ENCODE data around the gene GARIN6.
"Not testable (repeated sequence)": the region's sequence is repeated elsewhere in the genome, so short reads cannot be mapped to it uniquely, and the experiment has no call there.

GARIN6 gene

DNA sequence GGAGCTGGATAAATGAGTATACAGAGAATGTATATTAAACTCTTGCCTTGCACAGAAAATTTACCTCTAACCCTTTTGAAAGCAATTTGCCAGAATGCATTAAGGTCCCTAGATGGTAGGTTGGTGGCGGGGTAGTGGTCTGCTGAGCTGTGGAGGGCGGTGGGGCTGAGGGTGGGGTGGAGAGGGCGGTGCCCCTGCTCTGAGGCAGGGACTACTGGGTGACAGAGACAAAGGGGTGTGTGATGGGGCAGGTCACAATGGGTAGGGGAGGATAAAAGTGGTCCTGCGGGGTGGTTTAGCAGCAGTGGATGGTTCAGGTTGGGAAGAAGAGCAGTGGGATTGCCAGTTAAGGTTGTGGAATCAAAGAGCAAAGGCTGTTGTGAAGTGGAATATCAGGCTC, at the start of gene GARIN6:
Gene GARIN6, plus strand, starts transcription at position 301 of the 400 bp plus-strand sequence. CDS start 422 bp downstream, outside the sequence.
- TF ChIP-seq POLR2A (IDR thresholded peaks at IDR 0.05; ENCODE audit: low read length), result no peak
- no peak for TF ChIP-seq GATA1 (IDR thresholded peaks at IDR 0.05; ENCODE audit: low read depth, low read length)
- DNase-seq, result no peak

DNA sequence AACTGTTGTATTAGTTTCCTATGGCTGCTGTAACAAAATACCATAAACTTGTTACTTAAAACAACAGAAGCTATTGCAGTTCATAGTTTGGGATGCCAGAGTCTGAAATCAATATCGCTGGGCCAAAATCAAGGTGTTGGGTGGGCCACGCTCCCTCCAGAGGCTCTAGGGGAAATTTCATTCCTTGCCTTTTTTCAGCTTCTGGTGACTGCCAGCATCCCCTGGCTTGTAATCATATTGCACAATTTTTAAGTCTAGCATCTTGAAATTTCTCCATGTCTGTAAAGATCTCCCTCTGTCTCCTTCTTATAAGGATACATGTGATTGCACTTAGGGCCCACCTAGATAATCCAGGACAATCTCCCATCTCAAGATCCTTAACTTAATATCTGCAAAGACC, 48.8 kb upstream of the GARIN6 start:
- no peak for DNase-seq
- no peak for TF ChIP-seq POLR2A (IDR thresholded peaks at IDR 0.05; ENCODE audit: low read length)

DNA sequence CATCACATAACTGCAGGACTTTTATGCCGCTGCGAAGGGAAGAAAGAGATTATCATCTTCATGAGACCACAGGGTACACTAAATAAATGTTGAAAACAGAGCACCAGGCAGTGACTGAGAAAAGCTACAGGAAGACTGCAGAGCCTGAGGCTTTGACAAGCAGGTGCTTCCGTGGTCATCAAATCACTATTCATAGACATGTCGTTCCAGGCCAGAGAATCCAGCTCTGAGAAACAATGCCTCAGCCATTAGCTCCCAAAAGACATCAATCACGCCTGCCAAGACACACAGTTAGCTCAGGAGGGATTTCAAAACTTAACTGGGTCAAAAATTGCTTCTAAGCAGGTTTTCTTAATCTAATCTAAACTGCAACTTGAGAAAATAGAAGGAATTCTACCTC, 47.2 kb upstream of the GARIN6 start:
- TF ChIP-seq GATA1 (IDR thresholded peaks at IDR 0.05; ENCODE audit: low read depth, low read length) (no peak), POLR2A (IDR thresholded peaks at IDR 0.05; ENCODE audit: low read length) (no peak)

DNA sequence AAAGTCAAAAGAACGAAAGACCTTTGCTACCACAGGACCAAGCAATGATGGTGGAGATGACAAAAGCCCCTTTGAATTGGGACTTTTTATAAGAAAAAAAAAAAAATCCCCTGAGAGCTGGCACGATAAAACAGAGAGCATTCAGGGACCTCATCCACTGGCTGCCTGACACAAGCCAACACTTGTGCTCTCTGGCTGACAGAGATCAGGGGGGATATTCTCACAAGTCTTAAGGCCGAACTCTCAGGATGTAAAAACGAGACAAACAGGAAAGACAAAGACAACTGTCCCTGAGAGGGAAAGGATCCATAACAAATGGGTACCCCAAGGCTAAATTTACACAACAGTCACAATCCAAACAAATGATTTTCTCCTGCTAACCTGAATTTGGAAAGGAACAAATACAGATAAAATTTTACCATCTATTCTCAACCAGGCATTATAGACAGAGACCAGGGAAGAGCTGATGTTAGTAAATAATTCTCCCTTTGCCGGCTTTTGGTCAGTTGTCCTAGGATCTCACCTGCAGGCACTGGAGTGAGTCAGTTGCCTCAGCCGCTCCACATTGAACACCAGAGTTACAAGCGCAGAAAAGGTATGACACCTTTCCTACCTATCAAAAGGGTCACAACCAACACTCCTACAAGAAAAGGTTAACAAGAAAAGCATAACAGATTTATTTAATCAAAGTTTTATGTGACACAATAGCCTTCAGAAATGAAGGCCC, 37.9 kb upstream of the GARIN6 start:
- TF ChIP-seq POLR2A (IDR thresholded peaks at IDR 0.05; ENCODE audit: low read length), result no peak
- TF ChIP-seq GATA1 (IDR thresholded peaks at IDR 0.05; ENCODE audit: low read depth, low read length), result no peak
- DNase-seq, result no peak

More for the DNA sequence above, 47.2 kb upstream of the GARIN6 start:
- DNase-seq, result no peak

DNA sequence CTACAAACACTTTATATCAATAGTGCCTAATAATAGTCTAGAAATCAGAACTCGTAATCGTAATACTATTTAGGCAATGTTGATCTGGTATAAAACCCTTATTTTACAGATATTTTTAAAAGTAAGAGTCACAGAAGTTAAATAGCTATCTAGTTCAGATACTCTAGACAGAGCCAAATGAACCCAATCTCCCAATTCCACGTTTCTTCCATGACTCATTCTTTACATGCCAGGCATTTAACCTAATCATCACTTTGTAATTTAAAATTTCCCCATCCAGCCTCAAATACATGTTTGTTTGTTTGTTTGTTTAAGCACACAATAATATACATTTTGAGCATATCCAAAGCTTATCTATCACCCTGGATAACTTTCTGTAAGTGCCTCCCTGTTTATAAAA, 36.4 kb upstream of the GARIN6 start:
- TF ChIP-seq GATA1 (IDR thresholded peaks at IDR 0.05; ENCODE audit: low read depth, low read length), result no peak
- no peak for TF ChIP-seq POLR2A (IDR thresholded peaks at IDR 0.05; ENCODE audit: low read length)
- DNase-seq, result no peak

DNA sequence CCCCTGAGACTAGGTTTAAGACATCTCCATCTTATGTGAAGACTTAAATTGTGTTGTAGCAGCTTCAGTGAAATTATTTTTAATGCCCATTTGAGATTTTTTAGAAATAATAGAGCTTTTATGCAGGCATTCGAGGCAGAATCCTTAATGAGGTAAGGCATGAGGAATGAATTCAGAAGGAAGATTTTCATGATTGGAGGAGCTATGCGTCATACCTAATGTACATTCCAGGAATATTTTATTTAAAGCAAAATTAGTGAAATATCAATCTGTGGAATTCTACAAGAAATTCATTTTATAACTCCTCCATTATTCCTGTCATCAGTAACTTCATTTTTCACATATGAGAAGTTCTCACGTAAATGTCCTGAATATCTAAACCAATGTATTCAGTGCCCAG, 36.0 kb upstream of the GARIN6 start:
- no peak for TF ChIP-seq GATA1 (IDR thresholded peaks at IDR 0.05; ENCODE audit: low read depth, low read length)
- TF ChIP-seq POLR2A (IDR thresholded peaks at IDR 0.05; ENCODE audit: low read length), result no peak
- DNase-seq, result no peak

DNA sequence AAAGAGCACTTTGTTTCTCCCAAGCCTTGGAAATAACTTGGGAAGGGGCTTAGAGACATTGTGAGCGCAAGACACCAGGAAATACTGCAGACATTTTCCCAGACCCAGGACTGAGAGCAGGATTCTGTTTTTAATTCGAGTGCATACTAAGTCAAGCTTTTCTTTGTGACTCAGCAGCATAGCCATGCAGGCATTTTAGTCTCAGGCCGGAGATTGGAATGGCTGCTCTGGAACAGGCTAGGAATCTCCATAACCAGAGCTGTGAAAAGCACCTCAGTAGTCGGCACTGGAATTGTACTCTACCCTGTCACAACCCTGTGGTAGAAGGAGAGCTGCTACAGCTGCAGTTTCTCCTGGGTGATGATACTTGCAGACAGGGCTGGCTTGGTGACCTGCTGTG, 28.9 kb upstream of the GARIN6 start:
- TF ChIP-seq GATA1 (IDR thresholded peaks at IDR 0.05; ENCODE audit: low read depth, low read length) (no peak), POLR2A (IDR thresholded peaks at IDR 0.05; ENCODE audit: low read length) (no peak)
- no peak for DNase-seq

DNA sequence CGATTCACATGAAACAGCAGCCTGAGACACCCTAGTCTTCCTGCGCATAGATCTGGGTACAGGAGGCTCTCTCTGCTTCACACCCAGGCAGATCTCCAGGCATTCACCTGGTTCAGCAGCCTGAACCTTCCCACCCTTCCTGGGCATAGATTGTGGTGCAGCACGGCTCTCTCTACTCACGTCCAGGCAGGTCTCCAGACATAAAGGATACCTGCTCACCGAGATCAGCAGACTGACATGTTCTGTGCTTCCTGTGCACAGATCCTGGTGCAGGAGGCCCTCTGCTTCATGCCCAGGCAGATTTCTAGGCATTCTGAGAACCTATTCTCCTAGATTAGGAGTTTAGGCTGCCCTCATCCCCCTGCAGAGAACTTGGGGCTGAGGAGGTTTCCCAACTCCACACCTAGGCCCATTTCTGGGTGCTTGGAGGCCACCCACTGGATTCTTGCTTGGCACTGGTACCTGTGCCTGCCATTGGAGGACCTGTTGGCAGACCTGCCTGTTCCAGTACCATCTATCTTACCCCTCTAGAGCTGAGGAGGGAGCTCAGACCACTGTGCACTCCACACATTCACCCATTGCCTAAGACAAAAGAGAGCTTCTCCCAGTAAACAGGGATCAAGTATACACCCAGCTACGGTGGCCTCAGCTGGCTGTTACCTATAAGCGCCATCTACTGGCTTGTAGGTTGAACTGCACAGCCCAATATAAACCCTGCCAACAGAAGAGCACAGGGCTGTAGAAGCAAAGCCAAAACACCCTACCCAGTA, 28.0 kb upstream of the GARIN6 start:
- DNase-seq, result peak; percentile 31 to 47

DNA sequence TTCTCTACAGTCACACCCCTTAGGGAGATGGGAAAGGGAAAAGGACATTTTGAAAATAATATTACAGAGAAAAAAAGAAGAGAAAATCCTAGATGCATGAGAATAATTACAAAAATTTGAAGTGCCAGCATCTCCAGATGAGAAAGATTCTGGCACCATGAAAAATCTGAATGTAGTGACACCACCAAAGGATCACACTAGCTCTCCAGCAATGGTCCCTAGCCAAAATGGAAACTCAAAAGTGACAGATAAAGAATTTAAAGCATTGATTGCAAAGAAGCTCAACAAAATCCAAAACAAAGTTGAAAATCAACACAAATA, 27.4 kb upstream of the GARIN6 start:
- DNase-seq, result no peak
- TF ChIP-seq POLR2A (IDR thresholded peaks at IDR 0.05; ENCODE audit: low read length), result no peak

More for the DNA sequence above, 28.0 kb upstream of the GARIN6 start:
- no peak for TF ChIP-seq GATA1 (IDR thresholded peaks at IDR 0.05; ENCODE audit: low read depth, low read length)
- TF ChIP-seq POLR2A (IDR thresholded peaks at IDR 0.05; ENCODE audit: low read length), result no peak

DNA sequence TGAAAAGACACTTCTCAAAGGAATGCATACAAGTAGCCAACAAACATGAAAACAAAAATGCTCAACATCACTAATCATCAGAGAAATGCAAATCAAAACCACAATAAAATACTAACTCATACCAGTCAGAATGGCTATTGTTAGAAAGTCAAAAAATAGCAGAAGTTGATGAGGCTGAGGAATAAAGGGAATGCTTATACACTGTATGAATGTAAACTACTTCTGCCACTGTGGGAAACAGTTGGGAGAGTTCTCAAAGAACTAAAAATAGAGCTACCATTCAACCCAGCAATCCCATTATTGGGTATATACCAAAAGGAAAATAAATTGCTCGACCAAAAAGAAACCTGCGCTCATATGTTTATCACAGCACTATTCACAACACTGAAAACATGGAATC, 23.0 kb upstream of the GARIN6 start:
- DNase-seq, result not testable (repeated sequence)

DNA sequence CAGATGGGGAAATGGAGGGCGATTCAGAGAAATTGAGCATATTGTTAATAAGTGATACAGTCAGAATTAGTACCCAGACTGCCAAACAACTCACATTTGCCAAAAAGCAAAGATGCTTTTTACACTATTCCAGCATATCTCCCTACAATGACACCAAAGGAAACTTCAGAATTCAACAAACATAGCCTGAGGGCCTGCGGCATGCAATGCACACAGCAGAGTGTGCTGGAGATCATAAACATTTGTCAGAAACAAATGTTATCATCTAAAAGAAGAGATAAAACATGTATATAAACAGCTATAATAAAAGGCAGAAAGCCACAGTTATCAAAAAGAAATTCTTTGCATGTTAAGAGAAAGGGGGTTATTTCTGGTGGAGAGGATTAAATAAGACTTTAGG, 20.1 kb upstream of the GARIN6 start:
- DNase-seq, result no peak

DNA sequence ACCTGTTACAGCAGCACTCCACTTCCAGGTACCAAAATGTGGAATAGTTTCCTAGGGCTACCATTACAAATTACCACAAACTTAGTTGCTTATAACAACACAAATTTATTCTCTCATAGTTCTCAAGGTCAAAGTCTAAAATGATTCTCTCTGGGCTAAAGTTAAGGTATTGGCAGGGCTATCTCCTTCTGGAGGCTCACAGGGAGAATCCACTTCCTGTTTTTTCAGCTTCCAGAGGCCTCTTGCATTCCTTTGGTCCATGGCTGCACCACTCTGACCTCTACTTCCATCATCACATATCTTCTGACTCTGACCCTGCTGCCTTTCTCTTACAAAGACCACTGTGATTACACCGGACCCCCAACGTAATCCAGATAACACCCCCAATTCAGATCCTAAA, 2.9 kb upstream of the GARIN6 start:
- DNase-seq, result no peak
- no peak for TF ChIP-seq GATA1 (IDR thresholded peaks at IDR 0.05; ENCODE audit: low read depth, low read length)
- TF ChIP-seq POLR2A (IDR thresholded peaks at IDR 0.05; ENCODE audit: low read length), result no peak

More for the DNA sequence above, 20.1 kb upstream of the GARIN6 start:
- TF ChIP-seq GATA1 (IDR thresholded peaks at IDR 0.05; ENCODE audit: low read depth, low read length), result no peak
- TF ChIP-seq POLR2A (IDR thresholded peaks at IDR 0.05; ENCODE audit: low read length), result no peak

DNA sequence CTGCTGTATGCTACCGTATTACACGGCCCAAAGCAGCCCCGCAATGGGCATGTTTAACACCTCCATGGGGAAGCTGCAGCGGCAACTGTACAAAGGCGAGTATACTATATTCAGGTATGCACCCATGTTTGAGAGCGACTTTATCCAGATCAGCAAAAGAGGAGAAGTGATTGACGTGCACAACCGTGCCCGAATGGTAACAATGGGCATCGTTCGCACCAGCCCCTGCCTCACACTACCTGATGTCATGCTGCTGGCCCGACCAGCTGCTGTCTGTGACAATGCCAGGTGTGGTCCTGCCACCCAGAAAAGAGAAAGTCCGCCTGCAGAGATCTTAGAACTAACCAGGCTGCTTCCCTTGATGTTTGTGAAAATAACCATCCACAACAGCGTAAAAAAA, 630 bp downstream of the GARIN6 start:
- TF ChIP-seq GATA1 (IDR thresholded peaks at IDR 0.05; ENCODE audit: low read depth, low read length) (no peak), POLR2A (IDR thresholded peaks at IDR 0.05; ENCODE audit: low read length) (no peak)

DNA sequence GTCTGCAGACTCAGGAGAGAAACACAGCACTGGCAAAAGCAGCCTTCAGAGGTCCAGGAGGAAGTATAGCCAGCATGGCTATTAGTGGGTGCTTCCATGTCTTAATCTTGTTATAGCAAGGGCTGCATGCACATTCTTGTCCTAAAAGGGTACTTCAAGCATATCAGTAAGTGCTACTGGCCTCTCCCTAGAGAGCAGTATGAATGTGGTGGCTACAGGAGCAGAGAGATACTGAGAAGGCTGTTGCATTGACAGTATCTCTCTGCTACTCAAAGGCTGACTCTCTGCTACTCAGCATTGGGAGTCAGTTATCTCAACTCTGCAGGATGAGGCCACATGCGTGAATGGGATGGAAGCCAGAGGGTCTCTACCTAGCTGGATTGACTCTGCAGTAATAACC, 2.0 kb downstream of the GARIN6 start:
- TF ChIP-seq GATA1 (IDR thresholded peaks at IDR 0.05; ENCODE audit: low read depth, low read length) (no peak), POLR2A (IDR thresholded peaks at IDR 0.05; ENCODE audit: low read length) (no peak)
- peak; percentile 22 to 67 for DNase-seq

More for the DNA sequence above, 630 bp downstream of the GARIN6 start:
- DNase-seq, result no peak

DNA sequence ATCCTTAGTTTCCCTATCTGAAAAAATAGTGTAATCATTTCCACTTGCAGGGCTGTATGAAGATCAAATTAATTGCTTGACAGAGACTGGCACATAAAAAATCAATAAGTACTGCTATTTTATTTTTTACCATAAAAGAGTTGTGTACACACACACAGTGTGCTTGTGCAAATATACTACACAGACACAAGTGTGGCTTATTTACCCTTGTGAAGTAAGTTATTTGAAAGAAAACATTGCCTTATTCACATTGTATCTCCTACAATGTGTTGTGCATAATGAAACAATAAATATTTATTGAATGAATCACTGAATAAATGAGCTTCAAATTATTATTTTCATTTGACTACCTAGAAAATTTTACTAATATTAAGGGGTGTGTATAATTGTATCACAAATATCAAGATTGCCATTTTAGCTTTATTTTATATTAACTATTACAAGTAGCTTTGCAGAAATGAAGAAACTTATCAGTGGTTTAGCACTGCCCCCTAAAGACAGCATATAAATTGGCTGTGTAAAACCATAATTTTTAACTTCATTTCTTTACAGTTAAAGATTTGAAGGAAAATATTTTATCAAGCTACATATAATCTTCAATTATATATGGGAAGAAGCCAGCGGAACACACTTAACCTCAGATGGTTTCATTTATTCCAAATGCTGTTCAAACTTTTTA, 11.3 kb downstream of the GARIN6 start:
- TF ChIP-seq POLR2A (IDR thresholded peaks at IDR 0.05; ENCODE audit: low read length) (no peak), GATA1 (IDR thresholded peaks at IDR 0.05; ENCODE audit: low read depth, low read length) (no peak)
- peak in 1 of 2 experiments; percentile 2 for DNase-seq
